ENCODE measurements around the gene KITLG.

- no peak for TF ChIP-seq FOXM1 (IDR thresholded peaks at IDR 0.05; ENCODE audit: borderline replicate concordance)
- TF ChIP-seq TARDBP (IDR thresholded peaks at IDR 0.05) = no peak
- TF ChIP-seq ZNF384 (IDR thresholded peaks at IDR 0.05) = no peak
- TF ChIP-seq HDGF (IDR thresholded peaks at IDR 0.05; ENCODE audit: borderline replicate concordance) = no peak
- no peak for TF ChIP-seq SP1 (IDR thresholded peaks at IDR 0.05)
- TF ChIP-seq BHLHE40 (IDR thresholded peaks at IDR 0.05; ENCODE audit: borderline replicate concordance) = no peak
- no peak for TF ChIP-seq ELF4 (IDR thresholded peaks at IDR 0.05)
- TF ChIP-seq ARNT (IDR thresholded peaks at IDR 0.05) = no peak
Measured at GRCh38 chr12:88539893-88540292, 40.4 kb downstream of the KITLG start.

Measured in HEK293T (cell line).